RWPE2 (cell line): ENCODE measurements around the gene PLEKHG4.

ENCODE experiments used
- ATAC-seq: fragments of 200-7000 bp; cut with Tn5 transposase; 3 replicates; pipeline ENCODE4 v1.9.1; 2021; ENCODE audit warnings: low read depth
- DNase-seq: peaks from one replicate; pipeline ENCODE4 v3.0.0-alpha.2; 2020; ENCODE audit warnings: low spot score
- H3K27ac ChIP-seq: fragments of 450-650 bp; 2 replicates; pipeline ENCODE4 v1.5.1; 2017; ENCODE audit warnings: mild to moderate bottlenecking; ENCODE audit not compliant: poor library complexity, severe bottlenecking
- H3K27me3 ChIP-seq: fragments of 250-450 bp; sonication (Bioruptor Pico); 2 replicates; pipeline ENCODE4 v1.5.1; 2021; ENCODE audit warnings: mild to moderate bottlenecking, moderate library complexity; ENCODE audit not compliant: insufficient read depth, poor library complexity, severe bottlenecking
- H3K36me3 ChIP-seq: fragments of 250-450 bp; sonication (Bioruptor Pico); 2 replicates; pipeline ENCODE4 v1.5.1; 2020; ENCODE audit warnings: low read depth, mild to moderate bottlenecking, moderate library complexity
- H3K4me1 ChIP-seq: fragments of 250-450 bp; sonication (Bioruptor Pico); 2 replicates; pipeline ENCODE4 v1.5.1; 2021; ENCODE audit warnings: mild to moderate bottlenecking, moderate library complexity; ENCODE audit not compliant: insufficient read depth, poor library complexity, severe bottlenecking
- H3K4me3 ChIP-seq: fragments of 250-450 bp; sonication (Bioruptor Pico); 2 replicates; pipeline ENCODE4 v1.5.1; 2021; ENCODE audit warnings: mild to moderate bottlenecking, moderate library complexity; ENCODE audit not compliant: severe bottlenecking
- H3K9me3 ChIP-seq: fragments of 250-450 bp; sonication (Bioruptor Pico); 2 replicates; pipeline ENCODE4 v1.5.1; 2021; ENCODE audit warnings: mild to moderate bottlenecking, moderate library complexity; ENCODE audit not compliant: severe bottlenecking
- TF ChIP-seq, protein P1 (sequence below): fragments of 450-650 bp; IDR thresholded peaks from one replicate; pipeline ENCODE4 v1.5.1; 2017; ENCODE audit warnings: mild to moderate bottlenecking, moderate library complexity; ENCODE audit not compliant: poor library complexity, severe bottlenecking

Gene PLEKHG4

DNA sequence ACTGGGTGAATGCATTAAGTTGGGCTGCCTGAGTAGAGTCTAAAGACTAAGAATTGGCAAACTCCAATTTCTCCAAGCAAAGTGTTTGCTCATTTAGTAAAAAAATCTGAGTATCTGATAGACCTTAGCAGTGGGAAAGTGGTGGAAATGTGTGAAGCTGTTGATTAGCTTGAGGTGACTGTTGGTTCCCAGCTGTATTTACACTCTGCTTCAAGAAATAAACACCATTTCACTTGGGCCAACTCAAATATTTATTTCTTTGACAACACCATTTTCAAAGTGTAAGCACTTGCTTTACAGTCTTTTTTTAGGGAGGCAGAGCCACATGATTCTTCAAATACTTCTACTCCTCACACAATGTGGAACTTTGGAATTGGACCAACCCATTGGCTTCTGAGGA is 38.5 kb downstream of the PLEKHG4 start:
- H3K27ac ChIP-seq, result no peak overlapping the region
- H3K4me1 ChIP-seq, result no peaks in the 10 kb centered on the region
- no peaks in the 10 kb centered on the region for H3K36me3 ChIP-seq
- no peak overlapping the region for H3K4me3 ChIP-seq
- no peak for DNase-seq
- no peak for ATAC-seq
- no peaks in the 10 kb centered on the region for H3K9me3 ChIP-seq
- TF ChIP-seq, protein P1, sequence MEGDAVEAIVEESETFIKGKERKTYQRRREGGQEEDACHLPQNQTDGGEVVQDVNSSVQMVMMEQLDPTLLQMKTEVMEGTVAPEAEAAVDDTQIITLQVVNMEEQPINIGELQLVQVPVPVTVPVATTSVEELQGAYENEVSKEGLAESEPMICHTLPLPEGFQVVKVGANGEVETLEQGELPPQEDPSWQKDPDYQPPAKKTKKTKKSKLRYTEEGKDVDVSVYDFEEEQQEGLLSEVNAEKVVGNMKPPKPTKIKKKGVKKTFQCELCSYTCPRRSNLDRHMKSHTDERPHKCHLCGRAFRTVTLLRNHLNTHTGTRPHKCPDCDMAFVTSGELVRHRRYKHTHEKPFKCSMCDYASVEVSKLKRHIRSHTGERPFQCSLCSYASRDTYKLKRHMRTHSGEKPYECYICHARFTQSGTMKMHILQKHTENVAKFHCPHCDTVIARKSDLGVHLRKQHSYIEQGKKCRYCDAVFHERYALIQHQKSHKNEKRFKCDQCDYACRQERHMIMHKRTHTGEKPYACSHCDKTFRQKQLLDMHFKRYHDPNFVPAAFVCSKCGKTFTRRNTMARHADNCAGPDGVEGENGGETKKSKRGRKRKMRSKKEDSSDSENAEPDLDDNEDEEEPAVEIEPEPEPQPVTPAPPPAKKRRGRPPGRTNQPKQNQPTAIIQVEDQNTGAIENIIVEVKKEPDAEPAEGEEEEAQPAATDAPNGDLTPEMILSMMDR, result no peak
- no peaks in the 10 kb centered on the region for H3K27me3 ChIP-seq

DNA sequence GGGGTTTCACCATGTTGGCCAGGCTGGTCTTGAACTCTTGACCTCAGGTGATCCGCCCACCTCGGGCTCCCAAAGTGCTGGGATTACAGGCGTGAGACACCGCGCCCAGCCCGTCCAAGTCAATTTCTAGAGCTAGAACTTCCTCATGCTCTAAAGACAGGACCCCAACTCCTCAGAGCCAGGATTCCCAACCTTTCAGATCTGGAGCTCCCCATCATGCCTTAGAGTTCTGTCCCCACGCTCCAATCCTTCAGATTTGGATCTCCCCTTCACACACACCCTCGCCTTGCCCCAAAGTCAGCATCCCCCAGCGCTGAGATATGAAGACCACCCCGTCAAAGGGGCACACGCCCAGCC is 46.8 kb downstream of the PLEKHG4 start:
- ATAC-seq (no peak), DNase-seq (no peak)
- no peak overlapping the region for H3K27ac ChIP-seq
- H3K9me3 ChIP-seq, result no peaks in the 10 kb centered on the region
- no peaks in the 10 kb centered on the region for H3K36me3 ChIP-seq
- H3K27me3 ChIP-seq, result no peaks in the 10 kb centered on the region
- TF ChIP-seq, protein P1, result no peak
- H3K4me1 ChIP-seq, result peaks cover 14% of the 10 kb centered on the region
- H3K4me3 ChIP-seq, result peak overlapping the region; percentile 23

DNA sequence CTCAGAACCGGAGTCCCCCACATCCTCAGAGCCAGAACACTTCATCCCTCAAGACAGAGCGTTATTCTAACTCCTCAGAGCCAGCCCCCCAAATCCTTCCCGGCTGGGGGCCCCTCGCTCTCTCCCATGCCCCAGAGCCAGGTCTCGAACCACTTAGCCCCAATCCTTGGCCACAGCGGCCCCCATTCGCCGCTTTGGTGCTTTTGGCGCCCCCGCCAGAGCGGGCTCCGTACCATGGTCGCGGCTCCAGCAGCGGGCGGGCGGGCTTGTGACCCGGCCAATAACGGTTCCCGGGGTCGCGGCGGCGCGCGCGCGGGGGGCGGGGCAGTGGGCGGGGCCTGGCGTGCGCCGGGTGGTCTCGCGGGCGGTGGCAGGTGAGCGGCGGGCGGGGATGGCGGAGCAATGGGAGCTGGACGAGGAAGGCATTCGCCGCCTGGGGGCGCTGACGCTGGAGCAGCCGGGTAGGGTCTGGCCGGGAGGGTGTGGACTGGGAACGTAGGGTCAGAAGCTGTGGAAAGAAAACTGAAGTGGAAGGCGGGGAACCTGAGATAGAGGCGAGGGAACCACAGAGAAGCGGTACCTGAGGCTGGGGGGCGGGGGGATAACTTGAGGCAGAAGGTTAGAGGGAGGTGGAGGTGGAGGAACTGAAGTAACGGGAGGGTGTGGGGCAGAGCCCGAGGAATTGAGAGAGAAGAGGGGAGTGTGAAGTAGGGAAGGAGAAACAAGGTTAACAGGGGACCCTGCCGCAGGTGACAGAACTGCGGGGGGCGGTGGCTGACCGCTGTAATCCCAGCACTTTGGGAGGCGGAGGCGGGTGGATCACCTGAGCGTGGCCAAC is 47.4 kb downstream of the PLEKHG4 start, which contains the start of the genes KCTD19 and LRRC36:
Gene KCTD19, minus strand, starts transcription at position 270 of the 838 bp plus-strand sequence. Its CDS starts 34 bp downstream, at position 236.
Gene LRRC36, plus strand, starts transcription at position 344 of the 838 bp plus-strand sequence. Its CDS starts 48 bp downstream, at position 392.
- Histone ChIP-seq H3K27me3 (no peaks in the 10 kb centered on the region), H3K4me3 (peak within 1 kb of the TSS; percentile 23), H3K36me3 (no peaks in the 10 kb centered on the region), H3K4me1 (peaks cover 14% of the 10 kb centered on the region), H3K27ac (no peak within 1 kb of the TSS), H3K9me3 (no peaks in the 10 kb centered on the region)
- TF ChIP-seq, protein P1, result peak; percentile 37
- 0 out of 3 replicates have a peak, but pooled peaks have one; percentile 39 for ATAC-seq
- DNase-seq, result no peak

DNA sequence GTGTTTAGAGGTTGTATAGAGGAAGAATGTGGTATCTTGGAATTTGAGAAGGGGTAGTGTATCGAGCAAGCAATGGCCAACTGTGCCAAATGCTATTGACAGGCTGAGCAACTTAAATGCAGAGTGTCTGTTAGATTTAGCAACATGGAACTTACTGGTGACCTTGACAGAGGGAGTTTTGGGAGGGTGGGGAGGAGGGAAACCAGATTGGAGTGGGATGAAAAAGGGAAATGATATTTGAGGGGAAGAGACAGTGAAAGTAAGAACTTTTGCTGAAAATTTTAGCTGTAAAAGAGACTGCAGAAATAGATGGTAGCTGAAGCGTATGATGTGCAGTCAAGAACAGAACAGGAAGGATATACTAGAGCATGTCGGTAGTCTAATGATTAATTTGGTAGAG is 48.4 kb downstream of the PLEKHG4 start:
- Histone ChIP-seq H3K27ac (no peak overlapping the region), H3K27me3 (no peaks in the 10 kb centered on the region), H3K4me1 (peaks cover 14% of the 10 kb centered on the region), H3K36me3 (no peaks in the 10 kb centered on the region), H3K9me3 (no peaks in the 10 kb centered on the region), H3K4me3 (no peak overlapping the region)
- TF ChIP-seq, protein P1, result no peak
- ATAC-seq (no peak), DNase-seq (no peak)

DNA sequence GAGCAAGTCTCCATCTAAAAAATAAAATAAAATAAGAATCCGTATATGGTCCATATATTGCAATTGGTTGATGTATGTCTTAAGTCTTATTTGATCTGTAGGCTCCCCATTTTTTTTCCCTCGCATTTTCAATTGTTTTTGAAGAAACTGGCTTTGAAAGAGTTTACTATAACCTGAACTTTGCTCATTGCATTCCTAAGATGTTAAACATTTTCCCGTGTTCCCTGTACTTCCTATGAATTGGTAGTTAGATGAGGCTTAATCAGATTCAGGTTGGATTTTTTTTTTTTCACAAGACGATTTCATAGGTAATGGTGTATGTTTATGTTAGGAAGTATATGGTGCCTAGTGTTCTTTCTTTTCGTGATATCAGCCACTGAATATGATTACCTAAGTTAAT is 50.6 kb downstream of the PLEKHG4 start:
- TF ChIP-seq, protein P1, result no peak
- DNase-seq (no peak), ATAC-seq (peak; percentile 62)
- no peak overlapping the region for H3K4me3 ChIP-seq
- no peaks in the 10 kb centered on the region for H3K36me3 ChIP-seq
- peak overlapping the region; percentile 48 for H3K27ac ChIP-seq
- peaks cover 14% of the 10 kb centered on the region for H3K4me1 ChIP-seq
- no peaks in the 10 kb centered on the region for H3K9me3 ChIP-seq
- H3K27me3 ChIP-seq, result no peaks in the 10 kb centered on the region
